MV-4-11 (cell line): ENCODE data around the gene SERPINE3.

Experiments
- DNase-seq: peaks from one replicate; lab custom pipeline; 2025; lab: John Stamatoyannopoulos, UW

Gene SERPINE3

GRCh38 chr13:51363625-51364024 lies 24.1 kb downstream of the SERPINE3 start:
- no peak for DNase-seq

- no peak for DNase-seq
Observed at GRCh38 chr13:51364404-51365008, 25.0 kb downstream of the SERPINE3 start.

DNA sequence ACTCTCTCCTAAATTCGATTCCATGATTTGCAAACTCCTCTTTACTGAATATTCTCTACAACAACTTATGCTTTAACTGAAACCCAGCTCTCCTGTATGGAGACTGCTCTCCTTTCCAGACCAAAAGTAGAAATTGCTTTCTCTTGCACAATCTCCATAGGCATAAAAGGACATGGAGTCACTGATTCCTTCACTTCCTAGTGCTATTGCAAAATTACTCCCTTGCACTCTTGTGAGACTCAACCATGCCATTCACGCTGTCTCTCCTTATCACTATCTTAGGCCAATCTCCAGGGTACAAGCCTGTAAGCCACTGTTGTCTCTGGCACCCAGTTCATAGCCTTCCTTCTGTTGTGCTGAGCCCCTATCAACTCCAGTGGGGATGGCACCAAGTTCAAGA lies 30.6 kb downstream of the SERPINE3 start:
- peak; percentile 53 for DNase-seq

DNA sequence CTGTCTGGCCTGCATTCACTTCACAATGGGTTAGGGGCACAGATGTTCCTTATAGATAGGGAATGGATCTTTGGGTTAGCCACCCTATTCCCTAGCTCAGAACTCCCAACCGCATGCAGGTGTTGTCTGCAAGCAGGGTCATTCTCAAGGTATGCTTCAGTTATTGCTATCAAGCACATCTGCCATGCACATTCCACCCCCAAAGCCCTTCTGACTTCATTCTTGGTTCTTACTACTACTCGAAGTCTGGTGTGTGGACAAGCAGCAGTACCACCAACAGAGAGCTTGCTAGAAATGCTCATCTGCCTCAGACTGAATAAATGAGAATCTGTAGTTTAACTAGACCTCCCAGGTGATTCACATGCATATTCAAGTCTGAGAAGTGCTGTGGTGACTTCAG lies 31.3 kb downstream of the SERPINE3 start:
- DNase-seq = no peak

- no peak for DNase-seq
Observed at GRCh38 chr13:51371768-51372399, 32.4 kb downstream of the SERPINE3 start.

- no peak for DNase-seq
Observed at GRCh38 chr13:51373451-51373850, 34.0 kb downstream of the SERPINE3 start.

- no peak for DNase-seq
Observed at GRCh38 chr13:51380269-51380668, 40.8 kb downstream of the SERPINE3 start.

- DNase-seq = no peak
Observed at GRCh38 chr13:51385114-51385513, 45.6 kb downstream of the SERPINE3 start.

- no peak for DNase-seq
Observed at GRCh38 chr13:51394724-51395123, 55.2 kb downstream of the SERPINE3 start.

- DNase-seq = peak; percentile 89
Observed at GRCh38 chr13:51396352-51396751, 56.9 kb downstream of the SERPINE3 start.

- DNase-seq = no peak
Observed at GRCh38 chr13:51397262-51397941, 57.9 kb downstream of the SERPINE3 start.

- DNase-seq = no peak
Observed at GRCh38 chr13:51405176-51405575, 65.7 kb downstream of the SERPINE3 start.

DNA sequence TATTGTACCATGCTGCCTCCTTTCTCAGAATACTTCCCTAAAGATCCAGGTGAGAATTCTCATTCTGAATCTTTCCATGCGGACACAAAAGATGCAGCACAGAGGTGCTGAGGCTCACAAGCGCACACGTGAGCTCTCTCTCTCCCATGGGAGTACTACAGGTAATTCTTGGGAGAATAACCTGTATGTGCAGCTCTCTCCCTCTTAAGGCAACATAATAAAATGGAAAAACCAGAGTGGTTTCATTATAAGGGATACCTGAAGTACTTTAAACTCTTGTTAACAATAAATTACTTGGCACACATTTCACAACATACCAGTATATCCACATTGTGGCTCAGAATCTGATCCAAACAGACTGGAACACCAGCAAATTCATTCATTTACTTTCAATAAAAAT lies 72.9 kb downstream of the SERPINE3 start:
- DNase-seq = no peak
